ENCODE data around the gene STAT3. TPM values are rescaled to one million over a fixed set of nuclear protein-coding genes. Genes with fewer than 3 reads are reported as not detected.
"Not testable (repeated sequence)": the region's sequence is repeated elsewhere in the genome, so short reads cannot be mapped to it uniquely, and the experiment has no call there.

The STAT3 gene
- total RNA-seq, 3 donors from 2014 or later (not counting 1 experiment from before 2014, with no cell fraction given), result 190 to 246 (median 206) TPM

DNA sequence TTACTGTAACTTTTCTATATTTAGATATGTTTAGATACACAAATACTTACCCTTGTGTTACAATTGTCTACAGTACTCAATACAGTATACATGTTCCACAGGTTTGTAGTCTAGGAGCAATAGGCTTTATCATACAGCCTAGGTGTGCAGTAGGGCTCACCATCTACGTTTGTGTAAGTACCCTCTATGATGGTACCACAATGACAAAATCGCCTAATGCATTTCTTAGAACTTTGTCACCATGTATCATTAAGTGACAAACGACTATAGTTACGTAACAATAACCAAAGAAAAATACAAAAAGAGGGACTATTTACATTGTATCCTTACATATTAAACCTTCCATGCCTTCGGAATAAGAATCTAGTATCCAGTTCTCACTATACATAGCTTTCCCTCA lies 120.0 kb downstream of the STAT3 start:
- ATAC-seq, result no peak
- 89% methylated on average over 5 of the region's 5 CpGs for WGBS (ENCODE audit: insufficient coverage)
- H3K9me3 Mint-ChIP-seq, result no peaks in the 10 kb centered on the region
- peaks cover 3% of the 10 kb centered on the region for H3K4me1 ChIP-seq (ENCODE audit: control insufficient read depth, insufficient read depth, low read length)
- H3K27me3 Mint-ChIP-seq (ENCODE audit: low read depth in 2 of 2), result no peaks in the 10 kb centered on the region
- H3K27ac Mint-ChIP-seq, result peak overlapping the region; percentile 52 to 63
- H3K4me3 Mint-ChIP-seq, result no peak overlapping the region
- DNase-seq, result no peak
- H3K36me3 ChIP-seq (ENCODE audit: control insufficient read depth, insufficient read depth, low read length), result no peaks in the 10 kb centered on the region
- no peak overlapping the region for H3K27ac ChIP-seq (ENCODE audit: low read length)
- no peaks in the 10 kb centered on the region for H3K36me3 Mint-ChIP-seq
- H3K4me1 Mint-ChIP-seq, result peaks cover 25 to 30% of the 10 kb centered on the region in 2 donors
- no peak overlapping the region for H3K4me3 ChIP-seq (ENCODE audit: low read length)
- H3K9me3 ChIP-seq (ENCODE audit: control insufficient read depth, insufficient read depth, low read length), result no peaks in the 10 kb centered on the region
- intact Hi-C loops (cut with micrococcal nuclease), result no loop called here
- H3K27me3 ChIP-seq (ENCODE audit: control insufficient read depth, insufficient read depth, low read length), result no peaks in the 10 kb centered on the region
- TF ChIP-seq, protein P1, sequence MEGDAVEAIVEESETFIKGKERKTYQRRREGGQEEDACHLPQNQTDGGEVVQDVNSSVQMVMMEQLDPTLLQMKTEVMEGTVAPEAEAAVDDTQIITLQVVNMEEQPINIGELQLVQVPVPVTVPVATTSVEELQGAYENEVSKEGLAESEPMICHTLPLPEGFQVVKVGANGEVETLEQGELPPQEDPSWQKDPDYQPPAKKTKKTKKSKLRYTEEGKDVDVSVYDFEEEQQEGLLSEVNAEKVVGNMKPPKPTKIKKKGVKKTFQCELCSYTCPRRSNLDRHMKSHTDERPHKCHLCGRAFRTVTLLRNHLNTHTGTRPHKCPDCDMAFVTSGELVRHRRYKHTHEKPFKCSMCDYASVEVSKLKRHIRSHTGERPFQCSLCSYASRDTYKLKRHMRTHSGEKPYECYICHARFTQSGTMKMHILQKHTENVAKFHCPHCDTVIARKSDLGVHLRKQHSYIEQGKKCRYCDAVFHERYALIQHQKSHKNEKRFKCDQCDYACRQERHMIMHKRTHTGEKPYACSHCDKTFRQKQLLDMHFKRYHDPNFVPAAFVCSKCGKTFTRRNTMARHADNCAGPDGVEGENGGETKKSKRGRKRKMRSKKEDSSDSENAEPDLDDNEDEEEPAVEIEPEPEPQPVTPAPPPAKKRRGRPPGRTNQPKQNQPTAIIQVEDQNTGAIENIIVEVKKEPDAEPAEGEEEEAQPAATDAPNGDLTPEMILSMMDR (IDR thresholded peaks at IDR 0.05), result no peak

DNA sequence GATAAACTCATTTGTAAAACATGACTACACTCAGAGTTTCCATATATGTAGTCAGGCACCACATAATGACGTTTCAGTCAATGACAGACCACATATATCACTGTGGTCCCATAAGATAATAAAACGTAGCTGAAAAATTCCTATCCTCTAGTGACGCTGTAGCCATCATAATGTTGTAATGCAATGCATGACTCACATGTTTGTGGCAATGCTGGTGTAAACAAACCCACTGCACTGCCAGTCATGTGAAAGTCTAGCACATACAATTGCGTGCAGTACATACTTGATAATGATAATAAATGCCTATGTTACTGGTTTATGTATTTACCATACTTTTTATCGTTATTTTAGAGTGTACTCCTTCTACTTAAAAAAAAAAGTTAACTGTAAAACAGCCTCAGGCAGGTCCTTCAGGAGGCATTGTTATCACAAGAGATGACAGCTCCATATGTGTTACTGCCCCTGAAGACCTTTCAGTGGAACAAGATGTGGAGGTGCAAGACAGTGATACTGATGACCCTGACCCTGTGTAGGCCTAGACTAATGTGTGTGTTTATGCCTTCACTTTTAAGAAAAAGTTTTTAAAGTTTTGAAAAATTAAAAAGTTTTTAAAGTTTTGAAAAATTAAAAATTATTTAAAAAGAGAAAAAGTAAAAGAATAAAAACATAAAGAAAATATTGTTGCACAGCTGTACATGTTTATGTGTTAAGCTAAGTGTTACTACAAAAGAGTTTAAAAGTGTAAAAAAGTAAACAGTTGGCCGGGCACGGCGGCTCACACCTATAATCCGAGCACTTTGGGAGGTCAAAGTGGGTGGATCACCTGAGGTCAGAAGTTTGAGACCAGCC lies 121.1 kb downstream of the STAT3 start:
- intact Hi-C loops (cut with micrococcal nuclease), result loop anchor here (2.0 kb wide), 1 partner anchor 18 kb away; no protein-coding TSS in a partner anchor

GRCh38 chr17:42266462-42266861 lies 121.8 kb downstream of the STAT3 start:
- Histone ChIP-seq H3K27me3 (ENCODE audit: control insufficient read depth, insufficient read depth, low read length) (no peaks in the 10 kb centered on the region), H3K27ac (ENCODE audit: low read length) (peak overlapping the region; percentile 49), H3K4me3 (ENCODE audit: low read length) (no peak overlapping the region), H3K4me1 (ENCODE audit: control insufficient read depth, insufficient read depth, low read length) (peaks cover 3% of the 10 kb centered on the region), H3K9me3 (ENCODE audit: control insufficient read depth, insufficient read depth, low read length) (no peaks in the 10 kb centered on the region), H3K36me3 (ENCODE audit: control insufficient read depth, insufficient read depth, low read length) (no peaks in the 10 kb centered on the region)
- TF ChIP-seq, protein P1 (IDR thresholded peaks at IDR 0.05), result no peak
- Mint-ChIP-seq H3K27ac (peak overlapping the region; percentile 80 to 89), H3K9me3 (no peaks in the 10 kb centered on the region), H3K4me3 (no peak overlapping the region), H3K27me3 (ENCODE audit: low read depth in 2 of 2) (no peaks in the 10 kb centered on the region), H3K4me1 (peaks cover 8 to 13% of the 10 kb centered on the region in 2 donors), H3K36me3 (no peaks in the 10 kb centered on the region)
- 100% methylated on average over 1 of the region's 2 CpGs for WGBS (ENCODE audit: insufficient coverage)
- ATAC-seq (no peak), DNase-seq (no peak)
- intact Hi-C loops (cut with micrococcal nuclease), result loop anchor here (2.0 kb wide), 1 partner anchor 18 kb away; no protein-coding TSS in a partner anchor

More for the DNA sequence above, 121.1 kb downstream of the STAT3 start:
- H3K4me3 Mint-ChIP-seq, result no peak overlapping the region
- Histone ChIP-seq H3K9me3 (ENCODE audit: control insufficient read depth, insufficient read depth, low read length) (no peaks in the 10 kb centered on the region), H3K27ac (ENCODE audit: low read length) (peak overlapping the region; percentile 49), H3K36me3 (ENCODE audit: control insufficient read depth, insufficient read depth, low read length) (no peaks in the 10 kb centered on the region), H3K4me3 (ENCODE audit: low read length) (no peak overlapping the region), H3K4me1 (ENCODE audit: control insufficient read depth, insufficient read depth, low read length) (peaks cover 3% of the 10 kb centered on the region), H3K27me3 (ENCODE audit: control insufficient read depth, insufficient read depth, low read length) (no peaks in the 10 kb centered on the region)
- H3K9me3 Mint-ChIP-seq, result no peaks in the 10 kb centered on the region
- WGBS (ENCODE audit: insufficient coverage), result 75% methylated on average over 8 of the region's 9 CpGs
- TF ChIP-seq, protein P1 (IDR thresholded peaks at IDR 0.05), result no peak
- no peaks in the 10 kb centered on the region for H3K36me3 Mint-ChIP-seq
- peak overlapping the region; percentile 80 to 89 for H3K27ac Mint-ChIP-seq
- peak in 1 of 2 donors; percentile 88 for DNase-seq
- H3K4me1 Mint-ChIP-seq, result peaks cover 15 to 20% of the 10 kb centered on the region in 2 donors
- ATAC-seq, result peak; percentile 86 to 95 (median 89)
- no peaks in the 10 kb centered on the region for H3K27me3 Mint-ChIP-seq (ENCODE audit: low read depth in 2 of 2)

GRCh38 chr17:42264366-42264765 lies 123.9 kb downstream of the STAT3 start:
- H3K36me3 ChIP-seq (ENCODE audit: control insufficient read depth, insufficient read depth, low read length); H3K4me1 ChIP-seq (ENCODE audit: control insufficient read depth, insufficient read depth, low read length); H3K36me3 Mint-ChIP-seq; H3K27ac Mint-ChIP-seq; H3K4me3 Mint-ChIP-seq; H3K9me3 ChIP-seq (ENCODE audit: control insufficient read depth, insufficient read depth, low read length); H3K27me3 Mint-ChIP-seq (ENCODE audit: low read depth in 2 of 2); H3K4me1 Mint-ChIP-seq; intact Hi-C loops (cut with micrococcal nuclease); ATAC-seq; H3K9me3 Mint-ChIP-seq; DNase-seq; H3K4me3 ChIP-seq (ENCODE audit: low read length); H3K27me3 ChIP-seq (ENCODE audit: control insufficient read depth, insufficient read depth, low read length); H3K27ac ChIP-seq (ENCODE audit: low read length): not testable (repeated sequence)
- WGBS (ENCODE audit: insufficient coverage), result no CpG with 5 or more reads among the region's 4 CpGs

Other genes starting within 250 kb of the STAT3 start
- 100 to 1,000 TPM; 137 to 151 (median 148) TPM for gene RAB5C, start 233.5 kb downstream of the STAT3 start, total RNA-seq
- gene KCNH4, start 207.3 kb downstream of the STAT3 start, total RNA-seq, result under 1 TPM; 0.12 to 0.27 (median 0.20) TPM
- gene HCRT, start 203.0 kb downstream of the STAT3 start, total RNA-seq, result not detected
- 10 to 100 TPM; 19.5 to 24.6 (median 22.8) TPM for gene GHDC, start 193.9 kb downstream of the STAT3 start, total RNA-seq
- 100 to 1,000 TPM in 2 of 3 donors, 10 to 100 TPM in 1; 79.9 to 112 (median 103) TPM for gene STAT5B, start 112.1 kb downstream of the STAT3 start, total RNA-seq
- 100 to 1,000 TPM; 112 to 135 (median 117) TPM for gene STAT5A, start 99.9 kb downstream of the STAT3 start, total RNA-seq
- under 1 TPM in 2 of 3 donors, not detected in 1; 0.11 to 0.20 TPM for gene CAVIN1, start 34.8 kb upstream of the STAT3 start, total RNA-seq
- 10 to 100 TPM in 1 of 3 donors, 1 to 10 TPM in 2; 4.8 to 33.5 (median 7.5) TPM for gene ATP6V0A1, start 70.4 kb upstream of the STAT3 start, total RNA-seq
- 10 to 100 TPM; 34.8 to 44.3 (median 36.4) TPM for gene NAGLU, start 147.8 kb upstream of the STAT3 start, total RNA-seq
- gene HSD17B1, start 164.5 kb upstream of the STAT3 start, total RNA-seq, result 1 to 10 TPM in 2 of 3 donors, under 1 TPM in 1; 0.68 to 1.6 (median 1.2) TPM
- 10 to 100 TPM; 61.1 to 67.8 (median 62.3) TPM for gene COASY, start 173.7 kb upstream of the STAT3 start, total RNA-seq
- gene MLX, start 178.7 kb upstream of the STAT3 start, total RNA-seq, result 10 to 100 TPM; 38.9 to 58.2 (median 42.6) TPM
- gene PSMC3IP, start 189.3 kb upstream of the STAT3 start, total RNA-seq, result 1 to 10 TPM; 5.0 to 6.2 (median 5.7) TPM
- gene RETREG3, start 220.9 kb upstream of the STAT3 start, total RNA-seq, result 100 to 1,000 TPM in 2 of 3 donors, 10 to 100 TPM in 1; 76.0 to 114 (median 101) TPM
- 10 to 100 TPM in 2 of 3 donors, 1 to 10 TPM in 1; 9.7 to 16.5 (median 13.0) TPM for gene TUBG1, start 221.2 kb upstream of the STAT3 start, total RNA-seq